ENCODE results near the gene SAMSN1.

SAMSN1 gene

GRCh38 chr21:14551741-14552140, 5.6 kb upstream of the SAMSN1 start:
- TF ChIP-seq GATA2 (IDR thresholded peaks at IDR 0.05; ENCODE audit: low read depth, low read length) = no peak
- no peak for TF ChIP-seq GATA3 (IDR thresholded peaks at IDR 0.05; ENCODE audit: low read depth, low read length)

DNA sequence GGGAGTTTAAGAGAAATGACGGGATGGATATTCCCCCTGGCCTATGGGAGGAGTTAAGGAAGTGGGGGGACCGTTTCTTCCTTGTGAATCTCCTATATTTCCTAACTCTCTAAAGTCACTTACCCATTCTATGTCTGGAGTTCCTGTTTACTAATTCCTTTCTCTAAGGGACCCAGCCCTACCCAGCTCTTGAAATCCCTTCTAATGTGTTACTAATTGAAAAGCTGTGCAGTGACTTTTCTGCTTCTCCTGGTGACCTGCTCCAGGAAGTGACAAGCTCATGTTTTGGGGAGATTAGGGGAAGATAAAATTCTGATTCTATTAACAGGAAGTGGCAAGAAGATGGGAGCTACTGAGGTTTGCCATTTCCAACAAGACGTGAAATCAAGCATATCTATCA, 4.0 kb upstream of the SAMSN1 start:
- no peak for TF ChIP-seq GATA2 (IDR thresholded peaks at IDR 0.05; ENCODE audit: low read depth, low read length)
- no peak for TF ChIP-seq GATA3 (IDR thresholded peaks at IDR 0.05; ENCODE audit: low read depth, low read length)

GRCh38 chr21:14548779-14549178, 2.7 kb upstream of the SAMSN1 start:
- TF ChIP-seq GATA3 (IDR thresholded peaks at IDR 0.05; ENCODE audit: low read depth, low read length) (no peak), GATA2 (IDR thresholded peaks at IDR 0.05; ENCODE audit: low read depth, low read length) (no peak)

DNA sequence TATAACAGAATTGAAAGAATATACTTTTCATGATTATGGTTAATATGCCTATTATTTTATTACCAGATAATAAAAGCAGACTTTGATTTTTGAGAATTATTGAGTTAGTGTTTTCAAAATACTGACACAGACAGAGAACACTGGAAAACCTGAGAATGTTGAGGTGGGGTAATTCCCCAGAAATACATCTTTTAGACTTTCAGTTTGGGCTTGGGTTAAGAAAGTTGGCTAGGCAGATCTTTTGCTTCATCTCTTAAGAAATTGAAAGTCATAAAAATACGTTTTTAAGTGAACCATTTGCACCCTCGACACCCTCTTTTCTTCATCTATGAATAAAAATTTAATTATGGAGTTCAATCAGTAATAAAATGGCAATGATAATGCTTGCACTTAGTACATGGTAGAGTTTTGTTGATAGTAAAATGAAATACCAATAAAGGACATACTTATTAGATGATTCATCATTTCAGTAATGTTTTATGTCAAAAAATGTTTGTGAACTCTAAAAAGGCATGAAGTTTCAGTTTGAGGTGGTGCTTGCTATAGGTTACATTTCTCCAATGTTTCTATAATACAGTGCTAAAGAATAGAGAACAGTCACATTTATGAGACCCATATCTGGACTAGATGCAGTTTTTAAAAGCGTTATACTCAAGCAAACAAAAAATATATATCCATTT, 1.9 kb upstream of the SAMSN1 start:
- TF ChIP-seq GATA2 (IDR thresholded peaks at IDR 0.05; ENCODE audit: low read depth, low read length) (no peak), GATA3 (IDR thresholded peaks at IDR 0.05; ENCODE audit: low read depth, low read length) (no peak)

- TF ChIP-seq GATA3 (IDR thresholded peaks at IDR 0.05; ENCODE audit: low read depth, low read length) (no peak), GATA2 (IDR thresholded peaks at IDR 0.05; ENCODE audit: low read depth, low read length) (no peak)
These were observed 2.1 kb downstream of the SAMSN1 start for GRCh38 chr21:14543983-14544382.

DNA sequence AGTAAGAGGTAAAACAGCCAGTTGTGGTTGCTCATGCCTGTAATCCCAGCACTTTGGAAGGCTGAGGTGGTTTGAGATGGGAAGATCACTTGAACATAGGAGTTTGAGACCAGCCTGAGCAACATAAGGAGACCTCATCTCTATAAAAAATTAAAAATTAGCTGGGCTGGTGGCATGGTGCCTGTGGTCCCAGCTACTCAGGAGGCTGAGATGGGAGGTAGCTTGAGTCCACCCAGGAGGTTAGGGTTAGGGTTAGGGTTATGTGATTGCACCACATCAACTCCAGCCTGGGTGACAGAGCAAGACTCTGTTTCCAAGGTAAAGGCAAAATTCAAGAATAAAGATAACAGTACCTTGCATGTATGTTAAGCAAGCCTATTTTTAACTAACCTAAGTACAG, 3.5 kb downstream of the SAMSN1 start:
- TF ChIP-seq GATA2 (IDR thresholded peaks at IDR 0.05; ENCODE audit: low read depth, low read length) (no peak), GATA3 (IDR thresholded peaks at IDR 0.05; ENCODE audit: low read depth, low read length) (no peak)

GRCh38 chr21:14541841-14542490, 4.1 kb downstream of the SAMSN1 start:
- no peak for TF ChIP-seq GATA2 (IDR thresholded peaks at IDR 0.05; ENCODE audit: low read depth, low read length)
- no peak for TF ChIP-seq GATA3 (IDR thresholded peaks at IDR 0.05; ENCODE audit: low read depth, low read length)

- no peak for TF ChIP-seq GATA3 (IDR thresholded peaks at IDR 0.05; ENCODE audit: low read depth, low read length)
- no peak for TF ChIP-seq GATA2 (IDR thresholded peaks at IDR 0.05; ENCODE audit: low read depth, low read length)
These were observed 7.6 kb downstream of the SAMSN1 start for GRCh38 chr21:14538483-14538882.

GRCh38 chr21:14536929-14537328, 9.2 kb downstream of the SAMSN1 start:
- TF ChIP-seq GATA2 (IDR thresholded peaks at IDR 0.05; ENCODE audit: low read depth, low read length) = no peak
- no peak for TF ChIP-seq GATA3 (IDR thresholded peaks at IDR 0.05; ENCODE audit: low read depth, low read length)

GRCh38 chr21:14535702-14536101, 10.4 kb downstream of the SAMSN1 start:
- TF ChIP-seq GATA2 (IDR thresholded peaks at IDR 0.05; ENCODE audit: low read depth, low read length) (no peak), GATA3 (IDR thresholded peaks at IDR 0.05; ENCODE audit: low read depth, low read length) (no peak)

GRCh38 chr21:14533499-14534428, 12.4 kb downstream of the SAMSN1 start:
- TF ChIP-seq GATA3 (IDR thresholded peaks at IDR 0.05; ENCODE audit: low read depth, low read length) = no peak
- no peak for TF ChIP-seq GATA2 (IDR thresholded peaks at IDR 0.05; ENCODE audit: low read depth, low read length)

GRCh38 chr21:14531757-14532316, 14.3 kb downstream of the SAMSN1 start:
- no peak for TF ChIP-seq GATA2 (IDR thresholded peaks at IDR 0.05; ENCODE audit: low read depth, low read length)
- TF ChIP-seq GATA3 (IDR thresholded peaks at IDR 0.05; ENCODE audit: low read depth, low read length) = no peak

- TF ChIP-seq GATA2 (IDR thresholded peaks at IDR 0.05; ENCODE audit: low read depth, low read length) (no peak), GATA3 (IDR thresholded peaks at IDR 0.05; ENCODE audit: low read depth, low read length) (no peak)
These were observed 15.5 kb downstream of the SAMSN1 start for GRCh38 chr21:14530592-14530991.

GRCh38 chr21:14528815-14529214, 17.3 kb downstream of the SAMSN1 start:
- TF ChIP-seq GATA3 (IDR thresholded peaks at IDR 0.05; ENCODE audit: low read depth, low read length) = no peak
